Neural progenitor cell (in vitro differentiated cells): ENCODE results near the gene LRIG3.

Experiments used
- CTCF ChIP-seq: fragments of 200-600 bp; sonication (generic); IDR thresholded peaks from 2 replicates; pipeline ENCODE4 v1.5.1; 2017; ENCODE audit warnings: antibody characterized with exemption, mild to moderate bottlenecking
- EZH2 ChIP-seq: fragments of 200-600 bp; sonication (generic); IDR thresholded peaks from 2 replicates; pipeline ENCODE4 v1.6.1; 2017; ENCODE audit warnings: antibody characterized with exemption, mild to moderate bottlenecking, moderate library complexity
- EZH2phosphoT487 ChIP-seq: fragments of 200-600 bp; sonication (generic); IDR thresholded peaks from 2 replicates; pipeline ENCODE4 v1.6.1; 2017; ENCODE audit warnings: antibody characterized with exemption

- TF ChIP-seq CTCF, result no peak
- no peak for TF ChIP-seq EZH2phosphoT487
- no peak for TF ChIP-seq EZH2
Measured at GRCh38 chr12:58847901-58848600, 72.3 kb downstream of the LRIG3 start.
